ENCODE measurements around the gene FXYD5.

DNA sequence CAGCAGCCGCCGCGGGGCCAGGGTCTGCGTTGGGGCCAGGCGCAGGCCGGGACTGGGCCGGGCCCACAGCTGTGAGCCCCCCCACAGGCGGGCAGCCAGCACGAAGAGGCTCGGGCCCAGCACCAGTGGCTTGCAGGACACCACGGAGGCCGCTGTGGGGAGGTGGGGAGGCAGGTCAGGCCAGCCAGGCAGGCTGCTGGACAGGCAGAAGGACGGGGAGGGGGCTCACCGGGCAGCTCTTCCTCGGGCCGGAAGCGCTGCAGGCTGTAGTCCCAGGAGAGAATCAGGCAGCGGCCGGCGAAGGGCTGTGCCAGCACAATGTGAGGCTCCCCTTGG is 27.9 kb upstream of the FXYD5 start:
- TF ChIP-seq GATA2 (IDR thresholded peaks at IDR 0.05; ENCODE audit: low read depth, low read length) (no peak), GATA3 (IDR thresholded peaks at IDR 0.05; ENCODE audit: low read depth, low read length) (no peak)

Data from SH-SY5Y (cell line).